IMR-90 (cell line): ENCODE data around the gene ISCU. TPM values are rescaled to one million over a fixed set of nuclear protein-coding genes. Genes with fewer than 3 reads are reported as not detected.

ENCODE experiments used
- ATAC-seq: fragments of 200-7000 bp; cut with Tn5 transposase; 2 replicates; pipeline ENCODE4 v1.9.1; 2020; ENCODE audit warnings: low read depth, mild to moderate bottlenecking, moderate library complexity
- BruUV-seq: library from RNA; stranded (reverse); fragments of 400-500 nt; replicated peaks from 2 replicates; lab custom pipeline; 2021; lab: Mats Ljungman, UMichigan
- CTCF ChIA-PET: fragments of 300-600 bp; formaldehyde crosslinking; extraction: SDS; loops from one replicate; lab custom pipeline; 2021; ENCODE audit warnings: antibody characterized with exemption; lab: Yijun Ruan, JAX
- POLR2A ChIA-PET: fragments of 300-600 bp; sonication (Branson Sonifier 250); formaldehyde crosslinking; loops from one replicate; lab custom pipeline; 2022; ENCODE audit warnings: antibody characterized with exemption; ENCODE audit not compliant: unreplicated experiment; lab: Charles Lee
- DNase-seq: peaks from one replicate; pipeline ENCODE4 v3.0.0; 2013
- H2AFZ ChIP-seq: replicated peaks from 2 replicates; pipeline ENCODE3; 2013; ENCODE audit warnings: low read length, mild to moderate bottlenecking; ENCODE audit not compliant: poor library complexity
- H2AK5ac ChIP-seq: 2 replicates; pipeline ENCODE4 v1.6.1; 2013; ENCODE audit warnings: low read depth, low read length, inconsistent platforms
- H2AK9ac ChIP-seq: replicated peaks from 2 replicates; pipeline ENCODE3; 2013; ENCODE audit warnings: mild to moderate bottlenecking, low read depth, low read length, moderate library complexity; ENCODE audit not compliant: poor library complexity
- H2BK120ac ChIP-seq: 2 replicates; pipeline ENCODE4 v1.6.1; 2013; ENCODE audit warnings: low read depth, low read length, inconsistent platforms
- H2BK15ac ChIP-seq: 3 replicates; pipeline ENCODE4 v1.6.1; 2013; ENCODE audit warnings: low read depth, low read length, inconsistent platforms
- H2BK20ac ChIP-seq: 2 replicates; pipeline ENCODE4 v1.6.1; 2013; ENCODE audit warnings: low read depth, mild to moderate bottlenecking, inconsistent platforms, low read length, moderate library complexity
- H2BK5ac ChIP-seq: 2 replicates; pipeline ENCODE4 v1.6.1; 2013; ENCODE audit warnings: mild to moderate bottlenecking, low read depth, low read length, inconsistent platforms; ENCODE audit not compliant: poor library complexity, severe bottlenecking
- H3K14ac ChIP-seq: replicated peaks from 2 replicates; pipeline ENCODE4 v1.6.1; 2013; ENCODE audit warnings: low read depth, low read length, inconsistent platforms
- H3K18ac ChIP-seq: 2 replicates; pipeline ENCODE4 v1.6.1; 2013; ENCODE audit warnings: low read depth, low read length, control low read depth
- H3K23ac ChIP-seq: 2 replicates; pipeline ENCODE4 v1.6.1; 2013; ENCODE audit warnings: low read depth, low read length, inconsistent platforms
- H3K27ac ChIP-seq: 2 replicates; pipeline ENCODE4 v1.5.1; 2013; ENCODE audit warnings: mild to moderate bottlenecking, control low read depth, low read length; ENCODE audit not compliant: insufficient read depth
- H3K27me3 ChIP-seq: 2 replicates; pipeline ENCODE4 v1.6.1; 2013; ENCODE audit warnings: low read length; ENCODE audit not compliant: control insufficient read depth, insufficient read depth
- H3K36me3 ChIP-seq: 2 replicates; pipeline ENCODE4 v1.6.1; 2013; ENCODE audit warnings: low read length, mixed read lengths; ENCODE audit not compliant: control insufficient read depth, insufficient read depth
- H3K4ac ChIP-seq: 2 replicates; pipeline ENCODE4 v1.6.1; 2013; ENCODE audit warnings: low read depth, low read length, inconsistent platforms
- H3K4me1 ChIP-seq: 2 replicates; pipeline ENCODE4 v1.6.1; 2013; ENCODE audit warnings: low read length, mixed read lengths; ENCODE audit not compliant: control insufficient read depth, insufficient read depth
- H3K4me2 ChIP-seq: 2 replicates; pipeline ENCODE4 v1.6.1; 2013; ENCODE audit warnings: low read depth, mild to moderate bottlenecking, control low read depth, low read length, moderate library complexity
- H3K4me3 ChIP-seq: 2 replicates; pipeline ENCODE4 v1.5.1; 2013; ENCODE audit warnings: low read depth, mild to moderate bottlenecking, control low read depth, low read length, moderate library complexity; ENCODE audit not compliant: insufficient read depth
- H3K56ac ChIP-seq: 2 replicates; pipeline ENCODE4 v1.6.1; 2013; ENCODE audit warnings: low read length, inconsistent platforms; ENCODE audit not compliant: insufficient read depth; ENCODE audit errors: extremely low read depth
- H3K79me1 ChIP-seq, 2 experiments: 2 replicates each; pipeline ENCODE4 v1.6.1; 2013; ENCODE audit warnings: low read length in 2 of 2, inconsistent platforms in 1 of 2, low read depth in 1 of 2
- H3K9ac ChIP-seq: 2 replicates; pipeline ENCODE4 v1.6.1; 2013; ENCODE audit warnings: low read depth, low read length, control low read depth
- H3K9me1 ChIP-seq: 2 replicates; pipeline ENCODE4 v1.6.1; 2013; ENCODE audit warnings: low read length, inconsistent platforms; ENCODE audit not compliant: insufficient read depth
- H3K9me3 ChIP-seq: 2 replicates; pipeline ENCODE4 v1.6.1; 2013; ENCODE audit warnings: low read length; ENCODE audit not compliant: control insufficient read depth, insufficient read depth
- H4K20me1 ChIP-seq: 2 replicates; pipeline ENCODE4 v1.6.1; 2013; ENCODE audit warnings: low read length, inconsistent platforms; ENCODE audit not compliant: insufficient read depth
- H4K5ac ChIP-seq: 2 replicates; pipeline ENCODE4 v1.6.1; 2013; ENCODE audit warnings: mild to moderate bottlenecking, low read depth, low read length, control low read depth
- H4K8ac ChIP-seq, 2 experiments: 2 replicates each; pipeline ENCODE4 v1.6.1; 2013; ENCODE audit warnings: low read depth in 2 of 2, low read length in 2 of 2, control low read depth in 1 of 2, inconsistent platforms in 1 of 2
- H4K91ac ChIP-seq: 2 replicates; pipeline ENCODE4 v1.6.1; 2013; ENCODE audit warnings: low read depth, low read length, inconsistent platforms; ENCODE audit not compliant: insufficient read depth
- BHLHE40 ChIP-seq: fragments of 150-350 bp; IDR thresholded peaks from 2 replicates; pipeline ENCODE4 v1.6.1; 2016; ENCODE audit warnings: mild to moderate bottlenecking, low read depth, low read length
- CEBPB ChIP-seq: IDR thresholded peaks from 2 replicates; pipeline ENCODE4 v1.6.1; 2012; ENCODE audit warnings: low read depth, low read length, improper control_type of control experiment
- CHD1 ChIP-seq: IDR thresholded peaks from 2 replicates; pipeline ENCODE4 v1.6.1; 2012; ENCODE audit warnings: low read depth, low read length, improper control_type of control experiment
- CTCF ChIP-seq: conservative IDR thresholded peaks from 2 replicates; pipeline ENCODE4 v1.5.1; 2012; ENCODE audit warnings: mild to moderate bottlenecking, low read depth, low read length, improper control_type of control experiment
- ELK1 ChIP-seq: fragments of 150-350 bp; IDR thresholded peaks from 2 replicates; pipeline ENCODE4 v1.6.1; 2016; ENCODE audit warnings: low read depth, mild to moderate bottlenecking, low read length, moderate library complexity, borderline replicate concordance
- FOS ChIP-seq: fragments of 150-350 bp; IDR thresholded peaks from 2 replicates; pipeline ENCODE4 v1.6.1; 2016; ENCODE audit warnings: low read depth, low read length
- MAFK ChIP-seq: IDR thresholded peaks from 2 replicates; pipeline ENCODE4 v1.6.1; 2012; ENCODE audit warnings: low read depth, low read length, improper control_type of control experiment
- MAZ ChIP-seq: IDR thresholded peaks from 2 replicates; pipeline ENCODE4 v1.6.1; 2012; ENCODE audit warnings: low read depth, mild to moderate bottlenecking, low read length, improper control_type of control experiment, moderate library complexity, borderline replicate concordance
- MXI1 ChIP-seq: IDR thresholded peaks from 2 replicates; pipeline ENCODE4 v1.6.1; 2012; ENCODE audit warnings: low read depth, mild to moderate bottlenecking, low read length, moderate library complexity, borderline replicate concordance
- NFE2L2 ChIP-seq: fragments of 150-350 bp; IDR thresholded peaks from 2 replicates; pipeline ENCODE4 v1.6.1; 2016; ENCODE audit warnings: low read depth, mild to moderate bottlenecking, low read length
- POLR2A ChIP-seq: IDR thresholded peaks from 2 replicates; pipeline ENCODE4 v1.6.1; 2012; ENCODE audit warnings: mild to moderate bottlenecking, low read depth, low read length
- RAD21 ChIP-seq: IDR thresholded peaks from 2 replicates; pipeline ENCODE4 v1.6.1; 2012; ENCODE audit warnings: low read length, improper control_type of control experiment
- RCOR1 ChIP-seq: IDR thresholded peaks from 2 replicates; pipeline ENCODE4 v1.6.1; 2012; ENCODE audit warnings: mild to moderate bottlenecking, low read length, improper control_type of control experiment; ENCODE audit not compliant: insufficient replicate concordance
- RFX5 ChIP-seq: IDR thresholded peaks from 2 replicates; pipeline ENCODE4 v1.8.0; 2012; ENCODE audit warnings: low read depth, mild to moderate bottlenecking, low read length, moderate library complexity
- SMC3 ChIP-seq: fragments of 150-350 bp; IDR thresholded peaks from 2 replicates; pipeline ENCODE4 v1.6.1; 2016; ENCODE audit warnings: low read depth, mild to moderate bottlenecking, antibody characterized with exemption, low read length, moderate library complexity
- WGBS, 2 experiments: methylation state at CpG; one replicate each; pipeline versions ENCODE4 v1.1.5 to v1.1.7; 2013; ENCODE audit warnings: missing lambda C conversion rate in 2 of 2; ENCODE audit not compliant: insufficient read length in 1 of 2; ENCODE audit errors: extremely low coverage in 2 of 2; 5-methylcytosine and 5-hydroxymethylcytosine counted together
- dilution Hi-C: fragments of 300-500 bp; cut with HindIII; formaldehyde crosslinking; loops from one replicate; pipeline ENCODE4 v1.14.3; 2018; ENCODE audit warnings: low sequenced_read_pairs; ENCODE audit not compliant: unreplicated experiment
- in situ Hi-C: fragments of 300-500 bp; cut with MboI; formaldehyde crosslinking; loops from 3 replicates; pipeline ENCODE4 v1.14.3; 2019; ENCODE audit warnings: low sequenced_read_pairs, inconsistent platforms, mixed read lengths
- intact Hi-C: fragments of 100-400 bp; cut with micrococcal nuclease; formaldehyde crosslinking; loops from 2 replicates; pipeline ENCODE4 v1.10.0; 2022
- polyA plus RNA-seq, 3 experiments: library from polyadenylated mRNA; depleted of rRNA; stranded (reverse); fragments of >200 nt; gene quantifications; 2 replicates each; pipeline ENCODE4 v1.2.3, GENCODE V29; 2012; ENCODE audit warnings: low replicate concordance in 1 of 3
- total RNA-seq: library from RNA; depleted of rRNA; stranded (reverse); fragments of >200 nt; gene quantifications from 2 replicates; pipeline ENCODE4 v1.2.3, GENCODE V29; 2012
- TF ChIP-seq, protein P1 (sequence below): fragments of 150-350 bp; IDR thresholded peaks from 2 replicates; pipeline ENCODE4 v1.6.1; 2017; ENCODE audit warnings: mild to moderate bottlenecking, antibody characterized with exemption, low read length, low read depth

The ISCU gene
- total and polyA plus RNA-seq, 2 of the 4 experiments (the other 2 are of a cell fraction), result 52.7 to 87.2 TPM

DNA sequence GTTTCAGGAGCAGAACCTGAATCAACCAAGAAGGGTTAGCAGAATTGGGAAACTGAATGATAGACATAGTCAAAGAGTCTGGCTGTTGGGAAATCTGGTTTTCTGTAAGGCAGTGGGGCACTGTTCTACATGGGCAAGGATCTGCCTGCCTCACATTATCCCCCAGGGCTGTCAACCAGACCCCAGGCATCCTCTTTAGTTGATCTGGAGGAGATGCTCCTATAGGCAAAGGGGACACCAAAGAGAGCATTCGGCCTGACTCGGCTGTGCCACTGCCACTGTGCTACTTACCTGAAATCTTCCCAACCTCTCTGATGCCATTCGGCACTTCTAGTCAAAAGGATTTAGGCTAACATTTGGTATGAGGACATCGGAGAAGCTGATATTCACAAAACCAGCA is 4.1 kb downstream of the ISCU start:
- H3K4me2 ChIP-seq, result no peak overlapping the region
- H2AFZ ChIP-seq, result no peak overlapping the region
- ChIA-PET POLR2A (no interaction called here), CTCF (interaction anchor here (1.1 to 3.3 kb wide), 2 partner anchors 51 to 235 kb away, joined by 4 to 16 read pairs; no protein-coding TSS in a partner anchor)
- no peak for DNase-seq
- H3K4ac ChIP-seq, result no peak overlapping the region
- no peaks in the 10 kb centered on the region for H3K9me3 ChIP-seq
- no peak overlapping the region for H4K91ac ChIP-seq
- BruUV-seq, result no TSS peak
- H2BK20ac ChIP-seq, result no peak overlapping the region
- dilution Hi-C loops, result no loop called here
- no peak overlapping the region for H3K18ac ChIP-seq
- peaks cover 5% of the 10 kb centered on the region; the same call in 1 of the 2 replicates for H3K9me1 ChIP-seq
- no peak overlapping the region for H3K4me3 ChIP-seq
- TF ChIP-seq CTCF (no peak), CEBPB (no peak), CHD1 (no peak), SMC3 (no peak), BHLHE40 (no peak), RAD21 (no peak), RCOR1 (no peak), FOS (no peak), ELK1 (no peak), RFX5 (no peak), POLR2A (no peak), MAFK (no peak), NFE2L2 (no peak), MAZ (no peak), MXI1 (no peak)
- TF ChIP-seq, protein P1, sequence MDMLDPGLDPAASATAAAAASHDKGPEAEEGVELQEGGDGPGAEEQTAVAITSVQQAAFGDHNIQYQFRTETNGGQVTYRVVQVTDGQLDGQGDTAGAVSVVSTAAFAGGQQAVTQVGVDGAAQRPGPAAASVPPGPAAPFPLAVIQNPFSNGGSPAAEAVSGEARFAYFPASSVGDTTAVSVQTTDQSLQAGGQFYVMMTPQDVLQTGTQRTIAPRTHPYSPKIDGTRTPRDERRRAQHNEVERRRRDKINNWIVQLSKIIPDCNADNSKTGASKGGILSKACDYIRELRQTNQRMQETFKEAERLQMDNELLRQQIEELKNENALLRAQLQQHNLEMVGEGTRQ, result no peak
- no peak overlapping the region for H2AK9ac ChIP-seq
- no peak for ATAC-seq
- H2BK5ac ChIP-seq, result no peak overlapping the region
- WGBS, 2 experiments, result no CpG with 5 or more reads among the region's 4 CpGs
- no peak overlapping the region for H3K9ac ChIP-seq
- intact Hi-C loops, result no loop called here
- no peaks in the 10 kb centered on the region for H3K4me1 ChIP-seq
- peaks cover 38% of the 10 kb centered on the region for H3K36me3 ChIP-seq
- no peaks in the 10 kb centered on the region for H3K27me3 ChIP-seq
- H3K56ac ChIP-seq, result no peak overlapping the region
- H3K14ac ChIP-seq, result no peak overlapping the region
- H3K27ac ChIP-seq, result no peak overlapping the region
- no peak overlapping the region for H4K5ac ChIP-seq
- peaks cover 15 to 33% of the 10 kb centered on the region in 2 experiments for H3K79me1 ChIP-seq
- H2BK15ac ChIP-seq, result no peak overlapping the region
- no peak overlapping the region for H2BK120ac ChIP-seq
- H4K20me1 ChIP-seq, result 0 out of 2 replicates have a peak, but pooled peaks cover 4% of the 10 kb centered on the region
- no peak overlapping the region for H2AK5ac ChIP-seq
- no peak overlapping the region for H3K23ac ChIP-seq
- in situ Hi-C loops, result loop anchor here (5.0 to 10.0 kb wide), 3 partner anchors 51 to 388 kb away; no protein-coding TSS in a partner anchor
- no peak overlapping the region for H4K8ac ChIP-seq
